HG02870 (cell line): ENCODE data around the gene GRM7.

Experiments used
- ATAC-seq: cut with Tn5 transposase; IDR thresholded peaks from one replicate; pipeline ENCODE4 v1.9.1; 2021; ENCODE audit warnings: mild to moderate bottlenecking, moderate library complexity; ENCODE audit not compliant: unreplicated experiment

The GRM7 gene

GRCh38 chr3:7469866-7470265 is 609.0 kb downstream of the GRM7 start:
- ATAC-seq: no peak

GRCh38 chr3:7484636-7485035 is 623.7 kb downstream of the GRM7 start:
- ATAC-seq: no peak

- no peak for ATAC-seq
These were observed 626.8 kb downstream of the GRM7 start for GRCh38 chr3:7487763-7488162.

GRCh38 chr3:7489417-7489816 is 628.5 kb downstream of the GRM7 start:
- ATAC-seq: no peak

- no peak for ATAC-seq
These were observed 637.8 kb downstream of the GRM7 start for GRCh38 chr3:7498715-7499114.

- no peak for ATAC-seq
These were observed 642.5 kb downstream of the GRM7 start for GRCh38 chr3:7503431-7503830.

GRCh38 chr3:7504886-7505775 is 644.2 kb downstream of the GRM7 start:
- ATAC-seq: no peak

- ATAC-seq: no peak
These were observed 645.8 kb downstream of the GRM7 start for GRCh38 chr3:7506606-7507180.

- no peak for ATAC-seq
These were observed 647.9 kb downstream of the GRM7 start for GRCh38 chr3:7508821-7509220.

GRCh38 chr3:7512048-7512447 is 651.1 kb downstream of the GRM7 start:
- ATAC-seq: no peak

GRCh38 chr3:7518026-7518425 is 657.1 kb downstream of the GRM7 start:
- ATAC-seq: no peak

- ATAC-seq: no peak
These were observed 657.5 kb downstream of the GRM7 start for GRCh38 chr3:7518456-7518855.

GRCh38 chr3:7520059-7520458 is 659.1 kb downstream of the GRM7 start:
- ATAC-seq: no peak

- ATAC-seq: no peak
These were observed 659.7 kb downstream of the GRM7 start for GRCh38 chr3:7520593-7520992.

GRCh38 chr3:7536510-7536909 is 675.6 kb downstream of the GRM7 start:
- ATAC-seq: no peak

- no peak for ATAC-seq
These were observed 676.0 kb downstream of the GRM7 start for GRCh38 chr3:7536921-7537320.

GRCh38 chr3:7543294-7543880 is 682.5 kb downstream of the GRM7 start:
- no peak for ATAC-seq

- no peak for ATAC-seq
These were observed 684.4 kb downstream of the GRM7 start for GRCh38 chr3:7545334-7545733.

GRCh38 chr3:7546253-7546652 is 685.3 kb downstream of the GRM7 start:
- no peak for ATAC-seq

GRCh38 chr3:7547826-7548225 is 686.9 kb downstream of the GRM7 start:
- ATAC-seq: no peak

GRCh38 chr3:7562892-7563291 is 702.0 kb downstream of the GRM7 start:
- no peak for ATAC-seq

GRCh38 chr3:7565574-7565973 is 704.7 kb downstream of the GRM7 start:
- ATAC-seq: no peak
